NCI-H1694 (cell line): ENCODE data around the gene RYR1.
A peak's percentile ranks its signal among the peaks of the same experiment; 100 is the strongest.

Experiments
- DNase-seq: peaks from one replicate; lab custom pipeline; 2025; lab: John Stamatoyannopoulos, UW

RYR1 gene

GRCh38 chr19:38433268-38433733 is at the start of gene RYR1:
Gene RYR1 (plus strand): TSS chr19:38433691. CDS start chr19:38433830, 139 bp downstream.
- no peak for DNase-seq

GRCh38 chr19:38383743-38384142 is 49.7 kb upstream of the RYR1 start:
- DNase-seq, result no peak

- DNase-seq, result no peak
These were observed 49.1 kb upstream of the RYR1 start for GRCh38 chr19:38384209-38385027.

GRCh38 chr19:38385057-38385803 is 48.3 kb upstream of the RYR1 start:
- no peak for DNase-seq

GRCh38 chr19:38385804-38386257 is 47.7 kb upstream of the RYR1 start:
- no peak for DNase-seq

GRCh38 chr19:38386300-38386970 is 47.1 kb upstream of the RYR1 start:
- DNase-seq, result no peak

GRCh38 chr19:38386971-38387549 is 46.4 kb upstream of the RYR1 start:
- no peak for DNase-seq

GRCh38 chr19:38387550-38388348 is 45.7 kb upstream of the RYR1 start, which contains the start of gene GGN:
Gene GGN (minus strand): TSS chr19:38388034. CDS start chr19:38387261, 773 bp downstream.
- peak; percentile 61 for DNase-seq

- DNase-seq, result peak; percentile 53
These were observed 45.0 kb upstream of the RYR1 start, which contains the start of gene SPRED3 for GRCh38 chr19:38388349-38389100. Gene SPRED3 (plus strand): TSS chr19:38388697. CDS start chr19:38390303, 1,606 bp downstream.

GRCh38 chr19:38389101-38389925 is 44.2 kb upstream of the RYR1 start:
- DNase-seq, result no peak

GRCh38 chr19:38389957-38390924 is 43.2 kb upstream of the RYR1 start:
- no peak for DNase-seq

- DNase-seq, result no peak
These were observed 41.5 kb upstream of the RYR1 start for GRCh38 chr19:38391911-38392464.

GRCh38 chr19:38392707-38393308 is 40.7 kb upstream of the RYR1 start:
- DNase-seq, result no peak

GRCh38 chr19:38394488-38394887 is 39.0 kb upstream of the RYR1 start:
- no peak for DNase-seq

- DNase-seq, result no peak
These were observed 37.9 kb upstream of the RYR1 start for GRCh38 chr19:38395381-38396114.

- DNase-seq, result no peak
These were observed 34.4 kb upstream of the RYR1 start for GRCh38 chr19:38399081-38399480.

- DNase-seq, result no peak
These were observed 34.0 kb upstream of the RYR1 start for GRCh38 chr19:38399537-38399936.
